B cell (primary cell): ENCODE measurements around the gene HPX. TPM values are rescaled to one million over a fixed set of nuclear protein-coding genes. Genes with fewer than 3 reads are reported as not detected.
A peak's percentile ranks its signal among the peaks of the same experiment; 100 is the strongest.

Experiments
- ATAC-seq: fragments of 200-7000 bp; cut with Tn5 transposase; one replicate; pipeline ENCODE4 v1.10.0; 2021; ENCODE audit warnings: low read depth, mild to moderate bottlenecking, moderate number of reproducible peaks, moderate library complexity
- CTCF ChIA-PET: fragments of 350-600 bp; sonication (Branson Sonifier 250); formaldehyde crosslinking; loops from one replicate; lab custom pipeline; 2021; ENCODE audit warnings: antibody characterized with exemption, inconsistent platforms; lab: Charles Lee
- POLR2A ChIA-PET: fragments of 350-600 bp; sonication (Branson Sonifier 250); formaldehyde crosslinking; loops from one replicate; lab custom pipeline; 2021; ENCODE audit warnings: antibody characterized with exemption; lab: Charles Lee
- DNase-seq: peaks from one replicate; pipeline ENCODE4 v3.0.0; 2013
- H2AFZ ChIP-seq: 2 replicates; pipeline ENCODE4 v1.6.1; 2012; ENCODE audit warnings: mild to moderate bottlenecking, low read depth, low read length; ENCODE audit not compliant: insufficient read depth, poor library complexity, severe bottlenecking
- H3K27ac ChIP-seq, 2 donors: 1 replicate in 1 of 2; 2 replicates in 1 of 2; pipeline ENCODE4 v1.5.1; 2012 to 2013; ENCODE audit warnings: low read length in 2 of 2, mild to moderate bottlenecking in 2 of 2, moderate library complexity in 1 of 2
- H3K27me3 ChIP-seq, 4 experiments: fragments of 200-600 bp in 1 of 4; sonication (generic) in 1 of 4; replicated peaks in 1 of 4; 1 replicate in 2 of 4; 2 replicates in 2 of 4; pipeline versions ENCODE4 v1.6.1 to v1.7.0; 2013 to 2016; ENCODE audit warnings: low read length in 3 of 4, mild to moderate bottlenecking in 2 of 4, mixed read lengths in 1 of 4, moderate library complexity in 1 of 4; ENCODE audit not compliant: insufficient read depth in 4 of 4, control insufficient read depth in 3 of 4; ENCODE audit errors: control extremely low read depth in 1 of 4
- H3K36me3 ChIP-seq, 2 experiments: replicated peaks in 1 of 2; 1 replicate in 1 of 2; 2 replicates in 1 of 2; pipeline versions ENCODE4 v1.6.1 to v1.7.1; 2013; ENCODE audit warnings: low read length in 1 of 2; ENCODE audit not compliant: insufficient read depth in 2 of 2, control insufficient read depth in 1 of 2; ENCODE audit errors: control extremely low read depth in 1 of 2, extremely low read depth in 1 of 2
- H3K4me1 ChIP-seq, 2 donors: fragments of 200-600 bp in 1 of 2; sonication (generic) in 1 of 2; 1 replicate in 1 of 2; 2 replicates in 1 of 2; pipeline versions ENCODE4 v1.5.1 to v1.6.1; 2013 to 2017; ENCODE audit warnings: low read length in 2 of 2; ENCODE audit not compliant: control insufficient read depth in 2 of 2, insufficient read depth in 2 of 2
- H3K4me2 ChIP-seq: replicated peaks from 2 replicates; pipeline ENCODE3; 2012; ENCODE audit warnings: mild to moderate bottlenecking, low read depth, low read length; ENCODE audit not compliant: poor library complexity, severe bottlenecking
- H3K4me3 ChIP-seq, 5 experiments: fragments of 200-600 bp in 1 of 5; sonication (generic) in 1 of 5; 1 replicate in 3 of 5; 2 replicates in 2 of 5; pipeline versions ENCODE4 v1.5.1 to v1.7.0; 2011 to 2016; ENCODE audit warnings: low read length in 4 of 5, mild to moderate bottlenecking in 4 of 5, low read depth in 2 of 5, control low read depth in 1 of 5, moderate library complexity in 1 of 5; ENCODE audit not compliant: insufficient read depth in 1 of 5; ENCODE audit errors: control extremely low read depth in 1 of 5, extremely low read depth in 1 of 5
- H3K79me2 ChIP-seq: fragments of 200-600 bp; sonication (generic); one replicate; pipeline ENCODE4 v1.6.0; 2016; ENCODE audit warnings: low read length; ENCODE audit not compliant: control insufficient read depth, insufficient read depth
- H3K9ac ChIP-seq: fragments of 200-600 bp; sonication (generic); 2 replicates; pipeline ENCODE4 v1.6.1; 2017; ENCODE audit warnings: mild to moderate bottlenecking, low read length, moderate library complexity
- H3K9me3 ChIP-seq, 3 donors: one replicate each; pipeline versions ENCODE4 v1.6.1 to v1.7.1; 2013; ENCODE audit warnings: low read length in 2 of 3; ENCODE audit not compliant: control insufficient read depth in 2 of 3, insufficient read depth in 1 of 3; ENCODE audit errors: control extremely low read depth in 1 of 3
- H4K20me1 ChIP-seq: 2 replicates; pipeline ENCODE4 v1.6.0; 2012; ENCODE audit warnings: mild to moderate bottlenecking, low read length; ENCODE audit not compliant: insufficient read depth, control insufficient read depth, poor library complexity, severe bottlenecking
- H3K27ac Mint-ChIP-seq: one replicate; pipeline ENCODE4 v1.8.0; 2021; ENCODE audit warnings: mixed read lengths
- H3K27me3 Mint-ChIP-seq: one replicate; pipeline ENCODE4 v1.8.0; 2021; ENCODE audit warnings: mixed read lengths
- H3K4me1 Mint-ChIP-seq: one replicate; pipeline ENCODE4 v1.8.0; 2021; ENCODE audit warnings: mixed read lengths
- H3K4me3 Mint-ChIP-seq: one replicate; pipeline ENCODE4 v1.8.0; 2021; ENCODE audit warnings: mixed read lengths
- H3K9me3 Mint-ChIP-seq: one replicate; pipeline ENCODE4 v1.8.0; 2022; ENCODE audit warnings: mixed read lengths; ENCODE audit not compliant: insufficient read depth
- EZH2 ChIP-seq: IDR thresholded peaks from 2 replicates; pipeline ENCODE4 v1.6.1; 2012; ENCODE audit warnings: borderline replicate concordance, low read depth, mild to moderate bottlenecking, moderate library complexity, low read length; ENCODE audit not compliant: insufficient read depth, poor library complexity, severe bottlenecking
- WGBS: methylation state at CpG from one replicate; pipeline ENCODE4 v1.1.5; 2013; ENCODE audit warnings: missing lambda C conversion rate; ENCODE audit not compliant: insufficient coverage; 5-methylcytosine and 5-hydroxymethylcytosine counted together
- intact Hi-C: fragments of 100-400 bp; cut with micrococcal nuclease; formaldehyde crosslinking; loops from one replicate; pipeline ENCODE4 v1.10.0; 2022
- polyA plus RNA-seq: library from polyadenylated mRNA; depleted of rRNA; stranded (reverse); fragments of >200 nt; gene quantifications from 2 replicates; pipeline ENCODE4 v1.2.3, GENCODE V29; 2012
- total RNA-seq, 2 donors: library from RNA; stranded (reverse); fragments of 120-200 nt in 1 of 2; gene quantifications; 1 replicate in 1 of 2; 2 replicates in 1 of 2; pipeline versions ENCODE4 v1.2.3 to v1.2.4, GENCODE V29; 2013 to 2022
- TF ChIP-seq, protein P1 (sequence below): fragments of 200-600 bp; IDR thresholded peaks from one replicate; pipeline ENCODE4 v1.8.0; 2022; ENCODE audit warnings: antibody characterized with exemption, mild to moderate bottlenecking

The HPX gene
- total and polyA plus RNA-seq, 2 donors (not counting 1 experiment from before 2014, with no cell fraction given), result 0.64 to 1.1 TPM

DNA sequence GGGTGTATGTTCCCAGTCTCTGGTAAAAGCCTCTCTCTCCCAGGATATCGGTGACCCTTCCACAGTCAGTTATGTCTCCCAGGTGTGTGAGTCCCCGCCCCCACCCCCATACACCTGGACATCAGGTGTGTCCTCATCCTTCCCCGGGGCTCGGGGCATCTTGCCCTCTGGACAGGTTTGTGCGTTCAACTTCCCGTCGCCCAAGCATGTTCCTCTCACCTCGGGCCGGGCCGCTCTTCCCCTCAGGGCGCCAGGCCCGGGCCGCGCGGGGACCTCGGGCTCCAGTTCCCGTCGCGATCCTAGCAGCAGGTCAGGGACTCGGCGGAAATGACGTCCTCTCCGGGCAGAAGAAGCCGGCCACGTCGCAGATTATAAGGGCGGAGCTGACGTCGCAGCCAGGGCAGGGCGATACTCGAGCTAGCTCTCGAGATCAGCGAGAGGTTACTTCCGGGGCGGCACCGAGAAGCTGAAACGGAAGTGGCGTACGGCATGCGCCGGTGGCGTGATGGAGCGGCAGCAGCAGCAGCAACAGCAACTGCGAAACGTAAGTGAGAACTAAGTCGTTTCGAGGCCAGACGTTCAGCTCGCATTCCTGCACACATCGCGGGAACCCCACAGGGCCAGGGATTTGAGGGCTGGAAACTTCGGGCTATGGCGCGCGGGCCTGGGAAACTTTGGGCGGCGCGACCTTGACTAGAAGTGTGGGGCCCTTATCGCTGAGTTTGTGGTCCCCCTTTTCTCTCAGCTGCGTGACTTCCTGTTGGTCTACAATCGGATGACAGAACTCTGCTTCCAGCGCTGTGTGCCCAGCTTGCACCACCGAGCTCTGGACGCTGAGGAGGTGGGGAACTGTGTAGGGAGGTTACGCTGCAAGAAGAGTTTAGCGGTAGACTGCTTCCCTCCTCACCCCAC is 40.5 kb upstream of the HPX start, which contains the start of the genes ARFIP2 and TIMM10B:
Gene ARFIP2, minus strand, starts transcription at position 320 of the 912 bp plus-strand sequence. CDS start 910 bp downstream, outside the sequence.
Gene TIMM10B, plus strand, starts transcription at position 490 of the 912 bp plus-strand sequence. Its CDS starts 16 bp downstream, at position 506.
- Mint-ChIP-seq H3K27me3 (no peaks in the 10 kb centered on the region), H3K9me3 (no peaks in the 10 kb centered on the region), H3K4me1 (peaks cover 39% of the 10 kb centered on the region), H3K4me3 (peak within 1 kb of the TSS; percentile 97), H3K27ac (peak within 1 kb of the TSS; percentile 97)
- CTCF ChIA-PET, result interaction anchor here (0.7 to 2.8 kb wide), 9 partner anchors 9 to 265 kb away, joined by 3 to 12 read pairs (median 3); partner anchors contain the start of genes MRPL17 and SMPD1
- Histone ChIP-seq H3K79me2 (peaks cover 43% of the 10 kb centered on the region), H3K9ac (peak within 1 kb of the TSS; percentile 84), H3K4me2 (peak within 1 kb of the TSS; percentile 85), H3K9me3 (no peaks in the 10 kb centered on the region), H2AFZ (peak within 1 kb of the TSS; percentile 90), H3K27ac (peak within 1 kb of the TSS; percentile 90 to 96), H3K36me3 (peaks cover 0 to 53% of the 10 kb centered on the region in 2 experiments), H4K20me1 (no peaks in the 10 kb centered on the region), H3K4me1 (peaks cover 20 to 27% of the 10 kb centered on the region in 2 donors), H3K4me3 (peak within 1 kb of the TSS; percentile 26 to 92 (median 83)), H3K27me3 (no peaks in the 10 kb centered on the region)
- under 1% methylated on average over 59 of the region's 66 CpGs for WGBS
- intact Hi-C loops, result loop anchor here (1.0 to 10.0 kb wide), 9 partner anchors 8 to 796 kb away; partner anchors contain the start of genes APBB1, FHIP1B, ILK and MRPL17
- peak; percentile 98 for DNase-seq
- ATAC-seq, result peak; percentile 96
- POLR2A ChIA-PET, result interaction anchor here (0.6 to 2.4 kb wide), 8 partner anchors 14 to 202 kb away, joined by 3 to 15 read pairs (median 4); partner anchors contain the start of genes APBB1, MRPL17, SMPD1 and TAF10
- no peak for TF ChIP-seq EZH2
- TF ChIP-seq, protein P1, sequence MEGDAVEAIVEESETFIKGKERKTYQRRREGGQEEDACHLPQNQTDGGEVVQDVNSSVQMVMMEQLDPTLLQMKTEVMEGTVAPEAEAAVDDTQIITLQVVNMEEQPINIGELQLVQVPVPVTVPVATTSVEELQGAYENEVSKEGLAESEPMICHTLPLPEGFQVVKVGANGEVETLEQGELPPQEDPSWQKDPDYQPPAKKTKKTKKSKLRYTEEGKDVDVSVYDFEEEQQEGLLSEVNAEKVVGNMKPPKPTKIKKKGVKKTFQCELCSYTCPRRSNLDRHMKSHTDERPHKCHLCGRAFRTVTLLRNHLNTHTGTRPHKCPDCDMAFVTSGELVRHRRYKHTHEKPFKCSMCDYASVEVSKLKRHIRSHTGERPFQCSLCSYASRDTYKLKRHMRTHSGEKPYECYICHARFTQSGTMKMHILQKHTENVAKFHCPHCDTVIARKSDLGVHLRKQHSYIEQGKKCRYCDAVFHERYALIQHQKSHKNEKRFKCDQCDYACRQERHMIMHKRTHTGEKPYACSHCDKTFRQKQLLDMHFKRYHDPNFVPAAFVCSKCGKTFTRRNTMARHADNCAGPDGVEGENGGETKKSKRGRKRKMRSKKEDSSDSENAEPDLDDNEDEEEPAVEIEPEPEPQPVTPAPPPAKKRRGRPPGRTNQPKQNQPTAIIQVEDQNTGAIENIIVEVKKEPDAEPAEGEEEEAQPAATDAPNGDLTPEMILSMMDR, result no peak
